GM18873 (cell line): ENCODE measurements around the gene PLCXD1.
"Not testable (repeated sequence)": the region's sequence is repeated elsewhere in the genome, so short reads cannot be mapped to it uniquely, and the experiment has no call there.

Source experiments
- ATAC-seq: cut with Tn5 transposase; IDR thresholded peaks from one replicate; pipeline ENCODE4 v1.9.1; 2021; ENCODE audit warnings: mild to moderate bottlenecking, moderate library complexity, moderate number of reproducible peaks; ENCODE audit not compliant: unreplicated experiment, low FRiP score

The PLCXD1 gene, protein sequence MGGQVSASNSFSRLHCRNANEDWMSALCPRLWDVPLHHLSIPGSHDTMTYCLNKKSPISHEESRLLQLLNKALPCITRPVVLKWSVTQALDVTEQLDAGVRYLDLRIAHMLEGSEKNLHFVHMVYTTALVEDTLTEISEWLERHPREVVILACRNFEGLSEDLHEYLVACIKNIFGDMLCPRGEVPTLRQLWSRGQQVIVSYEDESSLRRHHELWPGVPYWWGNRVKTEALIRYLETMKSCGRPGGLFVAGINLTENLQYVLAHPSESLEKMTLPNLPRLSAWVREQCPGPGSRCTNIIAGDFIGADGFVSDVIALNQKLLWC

DNA sequence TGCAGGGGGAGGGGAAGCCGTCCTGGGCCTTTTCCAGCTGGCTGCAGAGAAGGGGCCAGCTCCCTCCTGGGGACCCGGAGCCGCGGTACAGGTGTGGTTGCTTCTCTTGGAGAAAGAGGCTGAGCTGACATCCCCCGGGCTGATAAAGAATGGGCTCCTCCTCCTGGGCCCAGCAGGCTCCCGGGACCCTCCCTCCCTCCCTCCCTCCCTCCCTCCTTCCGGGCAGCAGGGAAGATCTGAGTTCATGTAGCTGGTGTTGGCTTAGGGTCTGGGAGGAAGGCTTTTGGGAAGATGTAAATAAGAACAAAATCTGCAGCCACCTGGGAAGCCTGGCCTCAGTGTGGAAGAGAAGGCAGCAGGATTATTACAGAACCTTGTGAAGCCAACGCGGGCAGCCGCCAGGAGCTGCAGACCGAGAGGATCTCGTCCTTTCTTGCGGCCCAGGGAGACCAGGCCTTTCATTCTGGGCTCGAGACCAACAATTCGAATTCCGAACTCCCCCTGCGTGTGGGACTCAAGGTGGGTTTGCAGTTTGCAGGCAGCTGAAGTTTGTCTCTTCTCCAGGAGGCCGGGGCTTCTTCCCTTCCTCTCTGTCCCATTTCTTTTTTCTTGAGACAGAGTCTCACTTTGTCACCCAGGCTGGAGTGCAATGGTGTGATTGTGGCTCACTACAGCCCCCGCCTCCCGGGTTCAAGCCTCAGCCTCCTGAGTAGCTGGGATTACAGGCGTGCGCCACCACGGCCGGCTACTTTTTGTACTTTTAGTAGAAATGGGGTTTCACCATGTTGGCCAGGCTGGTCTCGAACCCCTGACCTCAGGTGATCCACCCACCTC lies at the start of gene PLCXD1:
Gene PLCXD1, plus strand, starts transcription at position 216 of the 834 bp plus-strand sequence. CDS start 2,807 bp downstream, outside the sequence.
- no peak for ATAC-seq

DNA sequence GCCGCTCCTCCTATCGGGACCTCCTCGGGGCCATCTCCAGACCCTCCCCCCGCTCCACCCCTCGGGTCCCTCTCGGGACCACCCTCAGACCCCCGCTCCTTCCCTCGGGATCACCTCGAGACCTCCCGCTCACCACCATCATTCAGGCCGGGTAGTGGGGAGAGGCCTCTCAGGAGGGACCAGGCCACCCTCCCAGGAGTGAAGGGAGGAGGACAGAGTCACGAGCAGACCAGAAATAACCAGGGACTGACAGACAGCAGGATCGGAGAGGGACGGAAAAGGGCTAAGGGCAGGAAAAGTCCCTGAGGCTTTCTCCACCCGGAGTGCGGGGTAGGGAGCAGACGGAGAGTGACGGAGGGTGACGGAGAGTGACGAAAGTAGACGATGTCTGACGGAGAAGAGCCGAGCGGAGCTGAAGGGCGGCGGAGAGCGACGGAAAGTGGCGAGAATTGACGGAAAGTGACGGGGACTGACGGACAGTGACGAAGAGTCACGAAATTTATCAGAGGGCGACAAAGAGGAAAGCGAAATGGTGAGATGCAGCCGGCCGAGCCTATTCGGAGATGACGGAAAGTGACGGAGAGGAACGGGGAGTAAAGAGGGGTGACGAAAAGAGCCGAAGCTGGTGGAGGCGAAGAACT lies 49.4 kb upstream of the PLCXD1 start:
- ATAC-seq: peak; percentile 93

DNA sequence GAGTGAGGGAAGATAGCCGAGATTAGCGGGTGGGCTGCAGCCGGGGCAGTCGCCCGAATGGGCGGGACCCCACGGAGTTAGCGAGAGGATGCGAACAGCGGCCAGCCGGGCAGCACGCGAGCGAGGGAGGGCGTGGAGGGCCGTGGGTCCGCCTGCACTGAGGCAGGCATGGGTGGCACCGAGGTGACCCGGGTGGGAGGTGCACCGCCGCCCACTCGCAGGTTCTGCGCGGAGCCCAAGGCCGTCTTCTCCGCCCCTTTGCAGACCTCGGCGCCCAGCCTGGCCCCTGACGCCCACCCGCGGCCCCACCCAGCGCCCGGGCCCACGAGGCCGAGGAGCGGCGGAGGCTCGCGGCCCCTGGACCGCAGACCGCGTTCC lies 48.9 kb upstream of the PLCXD1 start:
- ATAC-seq: not testable (repeated sequence)

DNA sequence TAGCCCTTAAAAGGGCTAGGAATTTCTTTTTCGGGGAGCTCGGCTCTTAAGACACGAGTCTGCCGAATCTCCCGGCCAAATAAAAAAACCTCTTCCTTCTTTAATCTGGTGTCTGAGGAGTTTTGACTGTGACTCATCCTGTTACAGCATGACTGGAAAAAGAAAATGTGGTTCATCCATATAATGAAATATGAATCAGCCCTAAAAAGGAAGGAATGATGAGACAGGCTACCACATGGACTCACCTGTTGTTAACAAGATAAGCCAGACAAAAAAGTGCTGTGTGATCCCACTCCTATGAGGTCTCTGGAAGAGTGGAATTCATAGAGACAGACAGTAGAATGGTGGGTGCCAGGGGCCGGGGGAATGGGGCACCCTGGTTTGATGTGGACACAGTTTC lies 45.0 kb upstream of the PLCXD1 start:
- not testable (repeated sequence) for ATAC-seq

DNA sequence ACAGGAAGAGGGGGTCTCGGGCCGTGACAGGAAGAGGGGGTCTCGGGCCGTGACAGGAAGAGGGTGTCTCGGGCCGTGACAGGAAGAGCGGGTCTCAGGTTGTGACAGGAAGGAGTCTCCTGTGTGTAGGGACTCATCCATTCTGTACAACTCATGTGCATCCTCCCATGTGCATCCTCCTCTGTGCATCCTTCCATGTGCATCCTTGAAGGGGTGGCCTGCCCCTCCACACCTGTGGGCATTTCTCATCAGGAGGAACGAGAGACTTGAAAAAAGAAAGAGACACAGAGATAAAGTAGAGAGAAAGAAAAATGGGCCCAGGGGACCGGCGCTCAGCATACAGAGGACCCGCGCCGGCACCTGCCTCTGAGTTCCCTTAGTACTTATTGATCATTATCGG lies 30.2 kb upstream of the PLCXD1 start:
- ATAC-seq: no peak

DNA sequence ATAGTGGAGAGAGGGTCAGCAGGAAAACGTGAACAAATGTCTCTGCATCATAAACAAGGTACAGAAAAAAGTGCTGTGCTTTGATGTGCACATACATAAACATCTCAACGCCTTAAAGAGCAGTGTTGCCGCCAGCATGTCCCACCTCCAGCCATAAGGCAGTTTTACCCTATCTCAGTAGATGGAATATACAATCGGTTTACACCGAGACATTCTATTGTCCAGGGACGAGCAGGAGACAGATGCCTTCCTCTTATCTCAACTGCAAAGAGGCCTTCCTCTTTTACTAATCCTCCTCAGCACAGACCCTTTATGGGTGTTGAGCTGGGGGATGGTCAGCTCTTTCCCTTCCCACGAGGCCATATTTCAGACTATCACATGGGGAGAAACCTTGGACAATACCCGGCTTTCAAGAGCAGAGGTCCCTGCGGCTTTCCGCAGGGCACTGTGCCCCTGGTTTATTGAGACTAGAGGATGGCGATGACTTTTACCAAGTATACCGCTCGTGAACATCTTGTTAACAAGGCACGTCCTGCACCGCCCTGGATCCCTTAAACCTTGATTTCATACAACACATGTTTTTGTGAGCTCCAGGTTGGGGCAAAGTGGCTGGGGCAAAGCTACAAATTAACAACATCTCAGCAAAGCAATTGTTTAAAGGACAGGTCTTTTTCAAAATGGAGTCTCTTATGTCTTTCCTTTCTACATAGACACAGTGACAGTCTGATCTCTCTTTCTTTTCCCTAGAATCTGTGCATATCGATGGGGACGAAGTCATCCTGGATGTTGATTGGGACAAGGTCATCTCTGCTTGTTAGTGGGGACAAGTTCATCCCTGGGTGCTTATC lies 29.6 kb upstream of the PLCXD1 start:
- not testable (repeated sequence) for ATAC-seq

DNA sequence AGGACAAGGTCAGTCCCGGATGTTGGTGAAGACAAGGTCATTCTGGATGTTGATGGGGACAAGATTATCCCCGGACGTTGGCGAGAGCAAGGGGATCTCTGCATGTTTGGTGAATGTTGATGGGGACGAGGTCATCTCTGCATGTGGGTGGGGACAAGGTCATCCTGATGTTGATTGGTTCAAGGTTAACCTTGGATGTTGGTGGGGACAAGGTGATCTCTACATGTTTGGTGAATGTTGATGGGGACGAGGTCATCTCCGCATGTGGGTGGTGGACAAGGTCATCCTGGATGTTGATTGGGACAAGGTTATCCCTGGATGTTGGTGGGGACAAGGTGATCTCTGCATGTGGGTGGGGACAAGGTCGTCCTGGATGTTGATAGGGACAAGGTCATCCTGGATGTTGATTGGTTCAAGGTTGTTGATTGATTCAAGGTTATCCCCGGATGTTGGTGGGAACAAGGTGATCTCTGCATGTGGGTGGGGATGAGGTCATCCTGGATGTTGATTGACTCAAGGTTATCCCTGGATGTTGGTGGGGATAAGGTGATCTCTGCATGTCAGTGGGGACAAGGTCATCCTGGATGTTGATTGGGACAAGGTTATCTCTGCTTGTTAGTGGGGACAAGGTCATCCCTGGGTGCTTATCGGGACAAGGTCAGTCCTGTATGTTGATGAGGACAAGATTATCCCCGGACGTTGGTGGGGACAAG lies 28.8 kb upstream of the PLCXD1 start:
- ATAC-seq: no peak

DNA sequence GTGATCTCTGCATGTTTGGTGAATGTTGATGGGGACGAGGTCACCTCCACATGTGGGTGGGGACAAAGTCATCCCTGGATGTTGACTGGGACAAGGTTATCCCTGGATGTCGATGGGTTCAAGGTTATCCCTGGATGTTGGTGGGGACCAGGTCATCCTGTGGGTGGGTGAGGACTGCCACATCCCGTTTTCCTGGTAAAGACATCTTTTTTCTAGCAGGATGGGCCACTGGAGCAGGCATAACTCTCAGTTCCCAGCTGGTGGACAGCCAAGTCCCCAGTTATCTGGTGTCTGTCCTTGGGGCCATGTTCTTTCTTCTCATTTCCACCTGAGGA lies 28.3 kb upstream of the PLCXD1 start:
- no peak for ATAC-seq

DNA sequence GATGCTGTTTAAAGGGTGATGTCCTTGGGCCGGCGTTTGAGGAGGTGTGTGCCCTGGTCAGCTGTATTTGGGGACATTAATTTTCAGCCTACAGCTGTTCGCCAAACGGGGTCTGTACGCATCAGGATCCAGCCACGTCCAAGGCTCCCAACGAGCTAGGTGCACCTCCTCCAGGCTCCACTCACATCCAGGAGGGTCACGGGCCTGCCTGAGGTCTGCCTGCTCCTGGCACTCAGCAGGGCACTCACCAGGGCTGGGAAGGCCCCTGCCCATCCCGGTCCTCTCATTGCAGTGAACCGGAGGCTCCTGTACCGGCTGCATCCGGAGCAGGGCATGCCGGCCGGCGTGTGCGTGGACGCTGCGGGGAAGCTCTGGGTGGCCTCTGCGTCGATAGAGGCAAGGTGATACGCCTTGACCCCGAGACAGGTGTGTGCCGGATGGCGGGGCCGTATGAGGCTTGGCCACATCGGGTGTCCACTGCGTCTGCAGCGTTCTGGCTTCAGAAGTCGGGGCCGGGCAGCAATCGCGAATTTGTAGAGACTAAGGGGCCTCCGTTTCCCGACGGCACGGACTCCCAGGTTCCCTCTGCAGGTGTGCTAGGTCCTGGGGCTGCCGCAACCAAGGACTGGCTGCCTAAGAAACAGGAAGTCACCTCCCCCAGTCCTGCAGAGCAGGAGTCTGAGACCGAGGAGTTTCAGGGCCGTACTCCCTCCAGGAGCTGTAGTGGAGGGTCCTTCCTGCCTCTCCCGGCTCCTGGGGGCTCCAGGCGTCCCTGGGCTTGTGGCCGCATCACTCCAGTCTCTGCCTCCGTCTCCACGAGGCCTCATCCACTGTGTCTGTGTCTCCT lies 27.5 kb upstream of the PLCXD1 start:
- no peak for ATAC-seq

DNA sequence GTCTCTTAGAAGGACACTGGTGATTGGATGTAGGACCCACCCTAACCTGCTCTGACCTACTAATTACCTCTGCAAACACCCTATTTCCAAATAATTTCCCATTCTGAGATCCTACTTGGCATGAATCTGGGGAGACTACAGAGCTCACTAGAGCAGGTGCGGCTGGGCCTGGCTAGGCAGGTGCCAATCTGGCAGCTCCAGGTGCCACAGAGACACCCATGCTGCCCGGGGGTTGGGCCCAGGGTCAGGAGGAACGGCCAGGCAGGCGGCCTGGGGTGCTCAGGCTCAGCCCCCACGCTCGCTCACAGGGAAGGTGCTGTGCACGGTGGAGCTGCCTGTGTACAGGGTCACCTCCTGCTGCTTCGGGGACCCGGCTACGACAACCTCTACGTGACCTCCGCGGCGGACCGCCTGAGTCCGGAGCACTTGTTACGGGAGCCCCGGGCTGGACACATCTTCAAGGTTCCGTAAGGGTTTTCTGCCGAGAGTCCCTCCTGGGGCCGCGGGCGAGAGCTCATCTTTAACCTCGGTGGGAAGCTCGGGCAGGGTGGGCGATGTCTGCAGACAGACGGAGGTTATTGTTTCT lies 26.5 kb upstream of the PLCXD1 start:
- ATAC-seq: no peak

DNA sequence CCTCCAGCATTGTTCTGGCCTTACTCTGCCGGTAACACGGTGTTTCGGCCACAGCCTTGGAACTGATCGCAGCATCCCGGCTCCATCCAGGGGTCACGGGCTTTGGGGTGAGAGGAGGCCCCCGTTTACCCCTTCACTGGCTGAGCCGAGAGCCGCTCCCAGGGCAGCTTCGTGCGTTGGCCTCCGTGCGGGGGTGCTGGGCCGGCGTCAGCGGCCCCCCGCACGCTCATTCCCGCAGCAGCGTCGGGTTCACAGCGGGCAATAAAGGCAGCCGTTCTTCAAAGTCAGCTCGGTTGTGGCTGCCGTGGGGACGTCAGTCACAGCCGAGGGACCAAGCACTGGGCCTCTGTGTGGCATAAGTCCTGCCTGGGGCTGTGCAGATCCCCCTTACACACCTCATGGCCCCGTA lies 25.3 kb upstream of the PLCXD1 start:
- ATAC-seq: no peak

DNA sequence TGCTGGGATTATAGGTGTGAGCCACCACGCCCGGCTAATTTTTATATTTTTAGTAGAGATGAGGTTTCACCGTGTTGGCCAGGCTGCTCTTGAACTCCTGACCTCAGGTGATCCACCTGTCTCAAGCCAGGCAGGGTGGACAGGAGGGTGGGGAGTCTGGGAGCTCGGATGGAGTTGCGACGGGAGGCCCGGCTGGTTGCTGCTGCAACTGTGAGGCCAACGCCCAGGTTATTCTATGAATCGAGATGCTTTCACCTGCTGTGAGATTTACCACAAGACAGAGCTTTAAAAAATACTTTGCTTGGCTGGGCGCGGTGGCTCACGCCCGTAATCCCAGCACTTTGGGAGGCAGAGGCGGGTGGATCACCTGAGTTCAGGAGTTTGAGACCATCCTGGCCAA lies 24.1 kb upstream of the PLCXD1 start:
- ATAC-seq: not testable (repeated sequence)

DNA sequence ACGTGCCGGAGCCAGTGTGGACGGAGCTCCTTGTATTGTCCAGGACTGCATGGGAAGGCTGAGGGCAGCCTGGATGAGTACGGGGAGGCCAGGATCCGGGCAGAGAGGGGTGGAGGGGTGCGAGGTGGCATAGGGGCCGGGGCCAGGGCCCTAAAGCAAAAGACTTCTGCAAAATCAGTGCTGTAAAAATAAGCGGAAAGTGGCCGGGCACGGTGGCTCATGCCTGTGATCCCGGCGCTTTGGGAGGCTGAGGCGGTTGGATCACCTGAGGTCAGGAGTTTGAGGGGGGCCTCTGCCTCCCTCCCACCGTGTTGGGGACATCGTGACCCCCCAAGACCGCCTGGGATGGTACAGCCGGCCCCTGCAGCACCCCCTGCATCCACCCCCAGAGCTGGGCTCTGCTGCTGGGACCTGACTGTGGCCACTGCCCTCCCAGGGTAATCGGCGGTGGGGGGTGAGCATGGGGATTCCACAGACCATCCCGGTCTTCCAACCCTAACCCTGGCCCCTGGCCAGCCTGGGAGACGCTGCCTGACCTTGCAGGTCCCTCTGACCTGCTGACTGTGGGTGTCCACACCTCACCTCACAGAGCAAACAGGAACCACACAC lies 23.4 kb upstream of the PLCXD1 start:
- ATAC-seq: no peak

DNA sequence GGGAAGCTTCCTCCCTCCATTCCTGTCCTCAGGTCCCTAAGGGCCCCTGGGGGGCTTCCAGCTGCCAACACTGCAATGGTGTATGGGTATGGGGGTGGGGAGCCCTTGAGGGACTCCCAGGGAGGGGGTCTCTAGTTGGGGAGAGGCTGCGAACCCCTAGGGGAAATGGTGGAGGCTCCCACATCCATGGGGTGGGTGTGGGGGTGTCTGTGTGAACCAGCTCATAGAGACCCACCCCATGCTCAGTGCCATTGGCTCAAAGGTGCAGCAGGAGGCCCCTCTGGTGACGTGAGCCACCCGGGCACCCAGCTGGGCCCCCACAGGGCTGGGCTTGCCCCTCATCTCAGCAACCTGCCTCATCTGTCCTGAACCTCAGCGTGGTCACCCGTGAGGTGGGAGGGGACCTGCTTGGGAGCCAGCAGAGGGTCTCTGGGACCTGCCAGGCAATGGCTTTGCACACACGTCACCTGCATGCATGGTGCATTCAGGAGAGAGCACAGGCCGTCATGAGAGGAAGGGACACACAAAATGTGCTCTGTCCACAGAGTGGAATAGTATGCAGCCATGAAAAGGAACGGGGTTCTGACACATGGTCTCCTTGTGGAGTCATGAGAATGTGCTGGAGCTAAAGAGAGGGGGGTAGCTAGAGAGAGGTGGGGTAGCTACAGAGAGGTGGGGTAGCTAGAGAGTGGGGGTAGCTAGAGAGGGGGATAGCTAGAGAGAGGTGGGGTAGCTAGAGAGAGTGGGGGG lies 22.7 kb upstream of the PLCXD1 start:
- no peak for ATAC-seq

DNA sequence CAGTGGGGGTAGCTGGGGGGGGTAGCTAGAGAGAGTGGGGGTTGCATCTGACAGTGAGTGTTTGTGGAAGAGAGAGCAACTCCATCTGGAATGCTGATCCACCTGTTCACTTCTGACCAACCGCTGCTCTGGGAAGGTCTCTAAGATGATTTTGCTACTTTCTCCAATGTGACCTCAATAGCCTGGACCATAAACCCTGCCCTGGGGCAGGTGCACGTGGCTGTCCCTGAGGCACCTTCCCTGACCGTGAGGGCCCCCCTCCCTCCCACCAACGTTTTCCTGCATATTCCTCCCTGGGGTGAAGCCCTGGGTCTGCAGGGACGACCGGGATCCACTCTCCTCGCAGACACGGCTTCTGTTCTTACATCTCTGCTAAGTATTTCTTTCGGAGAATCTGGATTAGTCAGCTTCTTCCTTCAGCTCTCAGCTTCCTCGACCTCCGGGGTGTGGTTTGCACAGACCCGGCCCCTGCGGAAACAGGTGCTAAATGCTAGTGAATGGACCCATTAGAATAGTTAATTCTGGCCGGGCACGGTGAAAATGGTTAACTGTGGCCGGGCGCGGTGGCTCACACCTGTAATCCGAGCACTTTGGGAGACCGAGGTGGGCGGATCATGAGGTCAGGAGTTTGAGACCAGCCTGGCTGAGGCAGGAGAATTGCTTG lies 21.4 kb upstream of the PLCXD1 start:
- ATAC-seq: no peak

DNA sequence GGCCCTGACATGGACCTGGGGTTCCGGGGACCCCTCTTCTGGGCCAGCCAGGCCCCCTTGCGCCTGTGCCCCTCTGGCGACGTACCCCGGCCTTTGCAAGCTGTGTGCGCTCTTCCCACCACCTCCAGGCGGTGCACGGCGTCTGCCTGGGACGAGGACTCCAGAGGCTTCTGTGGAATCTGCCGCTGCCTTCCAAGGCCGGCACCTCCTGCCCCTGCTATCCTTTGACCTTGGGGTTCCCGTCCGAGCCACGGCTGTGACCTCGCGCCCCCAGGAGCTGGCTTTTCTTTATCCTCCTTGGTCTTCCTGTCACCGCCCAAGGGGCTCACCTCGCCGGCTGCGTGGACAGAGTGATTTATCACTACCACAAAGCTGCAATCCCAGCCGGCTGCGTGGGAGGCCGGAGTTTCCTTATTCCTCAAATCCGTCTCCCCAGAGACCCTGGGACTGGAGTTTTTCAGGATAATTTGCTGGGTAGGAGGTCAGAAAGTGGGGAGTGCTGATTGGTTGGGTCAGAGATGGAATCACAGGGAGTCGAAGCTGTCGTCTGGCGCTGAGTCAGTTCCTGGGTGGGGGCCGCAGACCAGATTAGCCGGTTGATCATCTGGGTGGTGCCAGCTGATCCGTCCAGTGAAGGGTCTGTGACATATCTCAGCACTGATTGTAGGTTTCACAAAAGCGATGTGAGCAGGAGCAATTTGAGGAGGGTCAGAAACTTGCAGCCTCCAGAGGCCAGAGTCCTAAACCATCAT lies 19.8 kb upstream of the PLCXD1 start:
- no peak for ATAC-seq
